ENCODE results near the gene PDZD2. TPM values are rescaled to one million over a fixed set of nuclear protein-coding genes. Genes with fewer than 3 reads are reported as not detected.

The PDZD2 gene
- total RNA-seq, 1 experiment from 2014 or later: 2.2 TPM

- no peaks in the 10 kb centered on the region for H3K9me3 ChIP-seq (ENCODE audit: low read depth, low read length, poor library complexity, severe bottlenecking)
- ChIA-PET CTCF (no interaction called here), POLR2A (ENCODE audit: low non-redundant PET) (no interaction called here)
- H3K36me3 ChIP-seq (ENCODE audit: insufficient read depth, low read length, poor library complexity, severe bottlenecking): no peaks in the 10 kb centered on the region
- TF ChIP-seq CTCF (conservative IDR thresholded peaks at IDR 0.05; ENCODE audit: low read depth, low read length) (no peak), EZH2 (IDR thresholded peaks at IDR 0.05; ENCODE audit: borderline replicate concordance, low read depth, low read length, poor library complexity, severe bottlenecking) (no peak)
- no peak overlapping the region for H3K27ac ChIP-seq (ENCODE audit: low read depth, low read length, poor library complexity, severe bottlenecking)
- H3K27me3 ChIP-seq (replicated peaks; ENCODE audit: insufficient read depth, low read depth, low read length, poor library complexity): no peaks in the 10 kb centered on the region
- H3K4me1 ChIP-seq (ENCODE audit: insufficient read depth, low read length, poor library complexity, severe bottlenecking): no peaks in the 10 kb centered on the region
- intact Hi-C loops (cut with micrococcal nuclease; ENCODE audit: unreplicated experiment): no loop called here
- BruUV-seq (replicated peaks): no TSS peak
- H3K4me3 ChIP-seq (ENCODE audit: low read depth, low read length, poor library complexity, severe bottlenecking): no peak overlapping the region
- DNase-seq (ENCODE audit: low spot score): no peak
Observed at GRCh38 chr5:31783086-31783645, 144.2 kb downstream of the PDZD2 start.

GRCh38 chr5:31783731-31784130 lies 144.8 kb downstream of the PDZD2 start:
- Histone ChIP-seq H3K9me3 (ENCODE audit: low read depth, low read length, poor library complexity, severe bottlenecking) (no peaks in the 10 kb centered on the region), H3K4me1 (ENCODE audit: insufficient read depth, low read length, poor library complexity, severe bottlenecking) (no peaks in the 10 kb centered on the region), H3K4me3 (ENCODE audit: low read depth, low read length, poor library complexity, severe bottlenecking) (no peak overlapping the region), H3K27me3 (replicated peaks; ENCODE audit: insufficient read depth, low read depth, low read length, poor library complexity) (no peaks in the 10 kb centered on the region), H3K36me3 (ENCODE audit: insufficient read depth, low read length, poor library complexity, severe bottlenecking) (no peaks in the 10 kb centered on the region), H3K27ac (ENCODE audit: low read depth, low read length, poor library complexity, severe bottlenecking) (no peak overlapping the region)
- intact Hi-C loops (cut with micrococcal nuclease; ENCODE audit: unreplicated experiment): no loop called here
- BruUV-seq (replicated peaks): no TSS peak
- DNase-seq (ENCODE audit: low spot score): no peak
- TF ChIP-seq EZH2 (IDR thresholded peaks at IDR 0.05; ENCODE audit: borderline replicate concordance, low read depth, low read length, poor library complexity, severe bottlenecking) (no peak), CTCF (conservative IDR thresholded peaks at IDR 0.05; ENCODE audit: low read depth, low read length) (no peak)
- ChIA-PET CTCF (no interaction called here), POLR2A (ENCODE audit: low non-redundant PET) (no interaction called here)

- no peaks in the 10 kb centered on the region for H3K4me1 ChIP-seq (ENCODE audit: insufficient read depth, low read length, poor library complexity, severe bottlenecking)
- intact Hi-C loops (cut with micrococcal nuclease; ENCODE audit: unreplicated experiment): no loop called here
- CTCF ChIA-PET: no interaction called here
- no peaks in the 10 kb centered on the region for H3K27me3 ChIP-seq (replicated peaks; ENCODE audit: insufficient read depth, low read depth, low read length, poor library complexity)
- H3K36me3 ChIP-seq (ENCODE audit: insufficient read depth, low read length, poor library complexity, severe bottlenecking): no peaks in the 10 kb centered on the region
- DNase-seq (ENCODE audit: low spot score): no peak
- no peaks in the 10 kb centered on the region for H3K9me3 ChIP-seq (ENCODE audit: low read depth, low read length, poor library complexity, severe bottlenecking)
- POLR2A ChIA-PET (ENCODE audit: low non-redundant PET): interaction anchor here (0.7 kb wide), 1 partner anchor 242 kb away, joined by 3 read pairs; no protein-coding TSS in a partner anchor
- BruUV-seq (replicated peaks): no TSS peak
- H3K27ac ChIP-seq (ENCODE audit: low read depth, low read length, poor library complexity, severe bottlenecking): no peak overlapping the region
- H3K4me3 ChIP-seq (ENCODE audit: low read depth, low read length, poor library complexity, severe bottlenecking): no peak overlapping the region
- TF ChIP-seq CTCF (conservative IDR thresholded peaks at IDR 0.05; ENCODE audit: low read depth, low read length) (no peak), EZH2 (IDR thresholded peaks at IDR 0.05; ENCODE audit: borderline replicate concordance, low read depth, low read length, poor library complexity, severe bottlenecking) (no peak)
Observed at GRCh38 chr5:31786090-31786631, 147.2 kb downstream of the PDZD2 start.
